ENCODE data around the gene NIT2.

NIT2 gene

GRCh38 chr3:100395679-100396431 is 61.3 kb downstream of the NIT2 start:
- DNase-seq (ENCODE audit: low read depth in 2 of 3, low spot score in 1 of 3) = no peak

GRCh38 chr3:100396967-100397366 is 62.4 kb downstream of the NIT2 start:
- no peak for DNase-seq (ENCODE audit: low read depth in 2 of 3, low spot score in 1 of 3)

GRCh38 chr3:100399341-100400071 is 64.9 kb downstream of the NIT2 start:
- DNase-seq (ENCODE audit: low read depth in 2 of 3, low spot score in 1 of 3) = no peak

GRCh38 chr3:100400419-100400779 is 65.8 kb downstream of the NIT2 start:
- peak in 2 of 3 donors; percentile 5 to 21 for DNase-seq (ENCODE audit: low read depth in 2 of 3, low spot score in 1 of 3)

- peak; percentile 92 to 96 (median 95) for DNase-seq (ENCODE audit: low read depth in 2 of 3, low spot score in 1 of 3)
These were observed 66.5 kb downstream of the NIT2 start, which contains the start of the genes LNP1 and TOMM70 for GRCh38 chr3:100400780-100401673. Gene LNP1 (plus strand): TSS chr3:100401539. CDS start chr3:100429730, 28,191 bp downstream. Gene TOMM70 (minus strand): TSS chr3:100401089. CDS start chr3:100400949, 140 bp downstream.

- peak in 2 of 3 donors; percentile 35 to 36 for DNase-seq (ENCODE audit: low read depth in 2 of 3, low spot score in 1 of 3)
These were observed 67.1 kb downstream of the NIT2 start for GRCh38 chr3:100401674-100402041.

- no peak for DNase-seq (ENCODE audit: low read depth in 2 of 3, low spot score in 1 of 3)
These were observed 67.7 kb downstream of the NIT2 start for GRCh38 chr3:100402256-100402655.

GRCh38 chr3:100402891-100403290 is 68.3 kb downstream of the NIT2 start:
- no peak for DNase-seq (ENCODE audit: low read depth in 2 of 3, low spot score in 1 of 3)

- DNase-seq (ENCODE audit: low read depth in 2 of 3, low spot score in 1 of 3) = no peak
These were observed 69.0 kb downstream of the NIT2 start for GRCh38 chr3:100403362-100404249.

GRCh38 chr3:100404250-100404548 is 69.6 kb downstream of the NIT2 start:
- no peak for DNase-seq (ENCODE audit: low read depth in 2 of 3, low spot score in 1 of 3)

- DNase-seq (ENCODE audit: low read depth in 2 of 3, low spot score in 1 of 3) = no peak
These were observed 72.6 kb downstream of the NIT2 start for GRCh38 chr3:100407164-100407563.

- DNase-seq (ENCODE audit: low read depth in 2 of 3, low spot score in 1 of 3) = no peak
These were observed 73.5 kb downstream of the NIT2 start for GRCh38 chr3:100407977-100408532.

All from stimulated activated CD4-positive, alpha-beta T cell treated with anti-CD3 and anti-CD28 coated beads, Interleukin-12 subunit alpha, Interleukin-12 subunit beta, amount 100 ng/mL, for 48 hours (primary cell).